Mesendoderm (in vitro differentiated cells): ENCODE data around the gene KIAA1217.

Experiments used
- DNase-seq: peaks from one replicate; pipeline ENCODE4 v3.0.0; 2013
- H2AK5ac ChIP-seq: 2 replicates; pipeline ENCODE4 v1.6.1; 2013; ENCODE audit warnings: low read length, inconsistent platforms
- H2BK120ac ChIP-seq: 2 replicates; pipeline ENCODE4 v1.6.1; 2013; ENCODE audit warnings: low read depth, mild to moderate bottlenecking, low read length, moderate library complexity, mixed read lengths
- H2BK15ac ChIP-seq: replicated peaks from 2 replicates; pipeline ENCODE4 v1.6.1; 2013; ENCODE audit warnings: low read depth, mild to moderate bottlenecking, moderate library complexity
- H2BK5ac ChIP-seq: 2 replicates; pipeline ENCODE4 v1.6.1; 2013; ENCODE audit warnings: low read length, inconsistent platforms
- H3K18ac ChIP-seq: 2 replicates; pipeline ENCODE4 v1.6.1; 2013; ENCODE audit warnings: mild to moderate bottlenecking, low read length, mixed read lengths
- H3K23ac ChIP-seq: one replicate; pipeline ENCODE4 v1.6.1; 2013; ENCODE audit warnings: low read length
- H3K27ac ChIP-seq: 2 replicates; pipeline ENCODE4 v1.5.1; 2013; ENCODE audit warnings: low read depth, mild to moderate bottlenecking, inconsistent platforms, low read length, moderate library complexity
- H3K27me3 ChIP-seq: 2 replicates; pipeline ENCODE4 v1.6.1; 2013; ENCODE audit warnings: low read length, control low read depth, mild to moderate bottlenecking, inconsistent platforms; ENCODE audit not compliant: insufficient read depth, poor library complexity
- H3K36me3 ChIP-seq: 2 replicates; pipeline ENCODE4 v1.6.1; 2013; ENCODE audit warnings: low read length, inconsistent platforms; ENCODE audit not compliant: control insufficient read depth, insufficient read depth
- H3K4ac ChIP-seq: one replicate; pipeline ENCODE4 v1.6.1; 2013; ENCODE audit warnings: low read depth, mild to moderate bottlenecking, low read length, moderate library complexity
- H3K4me1 ChIP-seq: 2 replicates; pipeline ENCODE4 v1.6.1; 2013; ENCODE audit warnings: low read depth, low read length, inconsistent platforms; ENCODE audit not compliant: control insufficient read depth
- H3K4me2 ChIP-seq: 2 replicates; pipeline ENCODE4 v1.6.1; 2013; ENCODE audit warnings: low read length
- H3K4me3 ChIP-seq: 2 replicates; pipeline ENCODE4 v1.5.1; 2013; ENCODE audit warnings: mild to moderate bottlenecking, low read length
- H3K56ac ChIP-seq: one replicate; pipeline ENCODE4 v1.6.1; 2013; ENCODE audit warnings: low read length
- H3K79me1 ChIP-seq: 2 replicates; pipeline ENCODE4 v1.6.1; 2013; ENCODE audit warnings: low read length, inconsistent platforms
- H3K79me2 ChIP-seq: 2 replicates; pipeline ENCODE4 v1.6.1; 2013; ENCODE audit warnings: mild to moderate bottlenecking, low read length; ENCODE audit not compliant: control insufficient read depth, insufficient read depth
- H3K9ac ChIP-seq: 2 replicates; pipeline ENCODE4 v1.6.1; 2013; ENCODE audit warnings: low read length, inconsistent platforms
- H4K5ac ChIP-seq: one replicate; pipeline ENCODE4 v1.6.1; 2013; ENCODE audit warnings: low read length
- H4K8ac ChIP-seq: one replicate; pipeline ENCODE4 v1.6.1; 2013; ENCODE audit warnings: low read depth, mild to moderate bottlenecking, control low read depth, low read length, moderate library complexity
- WGBS: extraction: QIAGEN DNeasy Blood & Tissue Kit; methylation state at CpG from one replicate; pipeline ENCODE4 v1.1.7; 2013; ENCODE audit warnings: low lambda C conversion rate, missing lambda C conversion rate; ENCODE audit not compliant: insufficient coverage; ENCODE audit errors: extremely low coverage; 5-methylcytosine and 5-hydroxymethylcytosine counted together

Gene KIAA1217

DNA sequence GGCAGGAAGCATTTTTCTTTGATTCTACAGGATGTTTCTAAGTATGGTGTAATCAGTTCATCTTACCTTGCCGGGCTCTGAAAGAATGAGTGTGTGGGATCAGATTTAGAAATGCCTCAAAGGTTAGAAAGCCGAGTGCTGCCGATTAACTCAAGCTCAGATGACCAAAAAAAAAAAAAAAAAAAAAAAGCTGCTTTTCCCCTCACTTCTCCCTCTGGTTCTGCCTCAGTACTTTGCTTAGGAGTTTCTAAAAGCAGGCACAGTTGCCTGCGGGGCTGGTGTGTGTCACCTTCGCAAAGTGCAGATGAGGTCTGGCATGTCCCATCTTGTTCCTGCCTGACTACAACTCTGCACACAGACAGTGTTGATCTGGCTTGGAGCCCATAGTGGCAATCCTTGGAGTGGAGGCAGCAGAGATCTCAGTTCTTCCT is 47.0 kb downstream of the KIAA1217 start:
- no peak overlapping the region for H2BK5ac ChIP-seq
- H3K56ac ChIP-seq = peak overlapping the region; percentile 66
- H3K36me3 ChIP-seq = no peaks in the 10 kb centered on the region
- H3K4me3 ChIP-seq = no peak overlapping the region
- H2AK5ac ChIP-seq = no peak overlapping the region
- peak overlapping the region; percentile 13 for H3K27ac ChIP-seq
- no peak overlapping the region for H3K4me2 ChIP-seq
- no peak overlapping the region for H4K8ac ChIP-seq
- H3K4me1 ChIP-seq = peaks cover 6% of the 10 kb centered on the region
- H3K79me1 ChIP-seq = no peaks in the 10 kb centered on the region
- no peak overlapping the region for H3K4ac ChIP-seq
- no peak overlapping the region for H4K5ac ChIP-seq
- no peak overlapping the region for H2BK15ac ChIP-seq
- WGBS = no CpG with 5 or more reads among the region's 5 CpGs
- no peak overlapping the region for H2BK120ac ChIP-seq
- H3K23ac ChIP-seq = no peak overlapping the region
- H3K9ac ChIP-seq = peak overlapping the region; percentile 34
- peak; percentile 40 for DNase-seq
- peak overlapping the region; percentile 52 for H3K18ac ChIP-seq
- H3K27me3 ChIP-seq = no peaks in the 10 kb centered on the region
- H3K79me2 ChIP-seq = no peaks in the 10 kb centered on the region

DNA sequence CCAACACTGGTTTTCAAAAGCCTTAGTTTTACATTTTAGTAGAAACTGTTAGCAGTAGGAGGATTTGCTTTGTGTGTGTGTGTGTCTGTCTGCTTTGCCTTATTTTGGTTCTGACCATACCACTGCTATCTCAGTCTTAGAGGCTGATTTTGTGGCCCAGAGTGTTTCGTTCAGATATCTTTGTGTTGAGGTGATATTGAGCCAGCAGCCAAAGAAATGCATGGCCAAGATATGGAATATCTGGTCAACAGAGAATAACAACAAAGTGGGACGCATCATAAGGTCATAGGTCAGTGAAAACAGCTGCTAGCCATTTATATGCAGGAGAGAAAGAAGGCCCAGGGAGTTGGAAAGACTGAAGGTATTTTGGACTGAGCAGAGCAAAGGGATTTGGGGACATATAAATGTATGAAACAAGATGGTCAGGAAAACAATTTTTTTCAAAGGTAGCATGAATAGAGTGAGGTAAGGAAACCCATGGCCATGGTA is 47.7 kb downstream of the KIAA1217 start:
- no peak overlapping the region for H3K23ac ChIP-seq
- H3K4ac ChIP-seq = no peak overlapping the region
- no peak overlapping the region for H3K4me3 ChIP-seq
- H2BK5ac ChIP-seq = no peak overlapping the region
- no peaks in the 10 kb centered on the region for H3K79me2 ChIP-seq
- H3K27ac ChIP-seq = no peak overlapping the region
- H3K4me1 ChIP-seq = peaks cover 6% of the 10 kb centered on the region
- no peak overlapping the region for H3K18ac ChIP-seq
- H3K56ac ChIP-seq = no peak overlapping the region
- no peak overlapping the region for H2AK5ac ChIP-seq
- H4K5ac ChIP-seq = no peak overlapping the region
- DNase-seq = no peak
- no peak overlapping the region for H2BK15ac ChIP-seq
- H3K9ac ChIP-seq = no peak overlapping the region
- no CpG with 5 or more reads among the region's 2 CpGs for WGBS
- H3K36me3 ChIP-seq = no peaks in the 10 kb centered on the region
- H3K27me3 ChIP-seq = no peaks in the 10 kb centered on the region
- H3K79me1 ChIP-seq = no peaks in the 10 kb centered on the region
- H3K4me2 ChIP-seq = no peak overlapping the region
- no peak overlapping the region for H2BK120ac ChIP-seq
- H4K8ac ChIP-seq = no peak overlapping the region

DNA sequence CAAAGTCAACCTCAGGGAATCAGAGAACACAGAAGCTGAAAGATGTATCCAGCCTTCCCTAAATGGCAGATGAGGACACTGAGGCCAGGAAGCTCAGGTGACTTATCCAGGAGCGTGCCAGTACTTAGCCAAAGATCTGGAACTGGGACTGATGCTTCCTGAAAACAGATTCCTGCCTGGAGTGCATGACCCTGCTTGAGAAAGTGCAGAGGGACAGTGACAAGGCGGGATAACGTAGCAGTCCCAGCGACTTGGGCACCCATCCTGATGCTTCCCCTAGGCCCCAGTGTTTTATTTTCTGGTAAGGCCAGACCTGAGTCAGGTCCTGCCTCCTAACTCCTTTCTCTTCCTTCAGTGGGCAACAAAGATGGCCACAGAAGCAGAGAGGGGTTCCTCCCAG is 48.6 kb downstream of the KIAA1217 start:
- H3K4me2 ChIP-seq = no peak overlapping the region
- H4K5ac ChIP-seq = no peak overlapping the region
- no peak overlapping the region for H3K4me3 ChIP-seq
- H4K8ac ChIP-seq = no peak overlapping the region
- no peaks in the 10 kb centered on the region for H3K79me2 ChIP-seq
- no peak for DNase-seq
- no peaks in the 10 kb centered on the region for H3K79me1 ChIP-seq
- H3K4me1 ChIP-seq = peaks cover 6% of the 10 kb centered on the region
- no peak overlapping the region for H3K27ac ChIP-seq
- no peak overlapping the region for H2AK5ac ChIP-seq
- no peaks in the 10 kb centered on the region for H3K36me3 ChIP-seq
- no peak overlapping the region for H3K18ac ChIP-seq
- H3K9ac ChIP-seq = no peak overlapping the region
- H3K56ac ChIP-seq = no peak overlapping the region
- no peak overlapping the region for H3K4ac ChIP-seq
- H2BK5ac ChIP-seq = no peak overlapping the region
- H3K27me3 ChIP-seq = no peaks in the 10 kb centered on the region
- H3K23ac ChIP-seq = no peak overlapping the region
- H2BK15ac ChIP-seq = no peak overlapping the region
- no peak overlapping the region for H2BK120ac ChIP-seq
- WGBS = no CpG with 5 or more reads among the region's 4 CpGs

DNA sequence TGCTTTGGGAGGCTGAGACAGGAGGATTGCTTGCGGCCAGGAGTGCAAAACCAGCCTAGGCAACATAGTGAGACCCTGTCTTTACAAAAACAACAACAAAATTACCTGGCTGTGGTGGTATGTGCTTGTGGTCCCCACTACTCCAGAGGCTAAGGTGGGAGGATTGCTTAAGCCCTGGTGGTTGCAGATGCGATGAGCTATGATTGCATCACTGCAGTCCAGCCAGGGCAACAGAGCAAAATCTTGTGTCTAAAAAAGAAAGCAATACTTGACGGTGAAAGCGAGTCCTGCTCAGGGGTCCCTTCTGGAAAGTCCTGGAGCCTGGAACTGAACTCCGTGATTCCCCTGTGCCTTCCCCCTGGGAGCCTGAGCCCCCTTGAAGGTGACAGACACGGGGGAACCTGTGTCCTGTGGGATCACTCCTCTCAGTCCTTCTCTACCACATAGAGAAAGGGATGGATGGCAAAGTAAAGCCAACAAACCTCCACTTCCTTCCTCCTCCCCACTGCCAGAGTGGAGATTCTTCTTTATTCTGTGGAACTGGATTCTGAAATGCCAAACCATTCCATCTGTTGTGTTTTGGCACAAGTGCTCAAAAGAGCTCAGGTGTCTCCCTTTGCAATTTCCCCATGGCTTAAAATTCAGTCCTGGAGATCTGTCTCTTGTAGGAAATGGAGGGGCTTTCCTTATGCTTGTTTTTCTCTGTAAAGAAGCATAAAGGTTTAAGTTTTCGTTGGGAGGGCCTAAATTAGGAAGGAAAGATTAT is 50.6 kb downstream of the KIAA1217 start:
- no peaks in the 10 kb centered on the region for H3K79me1 ChIP-seq
- H3K9ac ChIP-seq = no peak overlapping the region
- no peak overlapping the region for H3K4me3 ChIP-seq
- peak overlapping the region; percentile 42 for H3K56ac ChIP-seq
- no peak overlapping the region for H3K27ac ChIP-seq
- H3K79me2 ChIP-seq = no peaks in the 10 kb centered on the region
- H2AK5ac ChIP-seq = no peak overlapping the region
- no peak overlapping the region for H4K5ac ChIP-seq
- H3K4me2 ChIP-seq = no peak overlapping the region
- H3K27me3 ChIP-seq = no peaks in the 10 kb centered on the region
- H4K8ac ChIP-seq = no peak overlapping the region
- no peak overlapping the region for H3K4ac ChIP-seq
- H2BK120ac ChIP-seq = no peak overlapping the region
- peaks cover 12% of the 10 kb centered on the region for H3K4me1 ChIP-seq
- H2BK5ac ChIP-seq = no peak overlapping the region
- DNase-seq = no peak
- H3K23ac ChIP-seq = no peak overlapping the region
- H2BK15ac ChIP-seq = no peak overlapping the region
- no peaks in the 10 kb centered on the region for H3K36me3 ChIP-seq
- WGBS = no CpG with 5 or more reads among the region's 7 CpGs
- H3K18ac ChIP-seq = no peak overlapping the region

DNA sequence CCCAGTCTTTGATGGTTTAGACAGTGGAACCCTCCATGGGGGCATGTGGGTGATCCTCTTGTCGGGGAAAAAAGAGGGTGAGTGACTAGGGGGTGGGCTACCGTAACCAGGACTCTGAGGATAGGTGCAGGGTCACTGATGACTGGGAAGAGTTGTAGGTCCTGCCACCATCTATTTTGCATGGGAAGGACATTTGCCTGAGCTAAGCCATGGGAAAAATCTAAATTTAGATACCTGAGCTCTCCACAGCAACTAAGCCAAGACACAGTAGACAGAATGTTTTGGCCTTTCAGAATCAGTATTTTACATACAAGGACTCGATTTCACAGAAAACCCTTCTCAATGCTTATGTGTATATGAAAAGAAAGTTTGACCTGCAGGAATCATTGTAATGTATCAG is 52.7 kb downstream of the KIAA1217 start:
- no peak overlapping the region for H3K56ac ChIP-seq
- peaks cover 6% of the 10 kb centered on the region for H3K4me1 ChIP-seq
- no peaks in the 10 kb centered on the region for H3K27me3 ChIP-seq

More for the DNA sequence above, 52.7 kb downstream of the KIAA1217 start:
- Histone ChIP-seq H2BK5ac (no peak overlapping the region), H3K23ac (no peak overlapping the region), H2BK15ac (no peak overlapping the region), H3K18ac (no peak overlapping the region), H3K9ac (no peak overlapping the region), H3K4me2 (no peak overlapping the region), H2BK120ac (no peak overlapping the region), H3K79me1 (no peaks in the 10 kb centered on the region), H2AK5ac (no peak overlapping the region), H3K79me2 (no peaks in the 10 kb centered on the region), H3K4me3 (no peak overlapping the region), H4K8ac (no peak overlapping the region), H3K27ac (no peak overlapping the region), H4K5ac (no peak overlapping the region), H3K36me3 (no peaks in the 10 kb centered on the region), H3K4ac (no peak overlapping the region)
- DNase-seq = no peak
- WGBS = no CpG with 5 or more reads among the region's 3 CpGs
